ENCODE measurements around the gene BTBD16.

Gene BTBD16

DNA sequence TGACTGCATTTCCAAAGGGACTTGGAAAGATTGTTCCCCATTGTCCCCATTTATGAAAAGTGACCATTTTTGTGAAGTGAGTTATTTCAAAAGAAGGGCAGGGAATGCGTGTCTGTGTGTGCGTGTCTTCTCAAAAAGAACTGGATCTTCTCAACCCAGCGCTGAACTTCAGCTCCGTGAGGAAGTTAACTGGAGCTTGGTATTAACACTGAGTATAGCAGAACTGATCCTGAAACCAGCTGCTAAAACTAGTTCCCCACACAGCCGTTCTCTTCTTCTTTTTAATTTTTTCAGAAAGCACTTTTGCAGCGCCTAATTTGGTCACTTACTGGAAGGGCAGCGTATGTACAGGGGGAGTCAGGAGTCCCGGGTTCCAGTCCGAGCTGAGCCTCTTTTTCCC lies 57.6 kb downstream of the BTBD16 start:
- Mint-ChIP-seq H3K27me3 (peaks cover 7% of the 10 kb centered on the region), H3K4me1 (no peaks in the 10 kb centered on the region), H3K27ac (no peak overlapping the region), H3K36me3 (no peaks in the 10 kb centered on the region), H3K9me3 (no peaks in the 10 kb centered on the region), H3K4me3 (no peak overlapping the region)

DNA sequence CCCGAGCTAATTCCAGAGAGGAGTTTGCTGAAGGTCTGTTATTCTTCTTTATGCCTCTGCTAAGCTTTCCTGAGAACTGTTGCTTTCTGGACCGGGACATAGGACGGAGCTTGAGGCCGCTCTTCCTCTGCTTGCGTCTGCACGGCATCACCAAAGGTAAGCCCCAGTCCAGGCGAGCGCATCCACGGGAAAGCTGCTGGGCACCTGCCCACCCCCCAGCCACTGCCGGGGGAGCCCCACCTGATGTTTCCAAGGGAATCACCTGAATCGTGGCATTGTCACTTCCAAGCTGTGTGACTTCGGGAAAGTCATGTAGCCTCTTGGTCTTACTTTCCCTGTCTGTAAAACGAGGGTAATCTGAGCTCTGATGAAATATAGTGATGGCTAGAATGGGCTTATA lies 58.3 kb downstream of the BTBD16 start:
- Mint-ChIP-seq H3K9me3 (no peaks in the 10 kb centered on the region), H3K27me3 (peaks cover 7% of the 10 kb centered on the region), H3K27ac (no peak overlapping the region), H3K4me1 (no peaks in the 10 kb centered on the region), H3K36me3 (no peaks in the 10 kb centered on the region), H3K4me3 (no peak overlapping the region)

DNA sequence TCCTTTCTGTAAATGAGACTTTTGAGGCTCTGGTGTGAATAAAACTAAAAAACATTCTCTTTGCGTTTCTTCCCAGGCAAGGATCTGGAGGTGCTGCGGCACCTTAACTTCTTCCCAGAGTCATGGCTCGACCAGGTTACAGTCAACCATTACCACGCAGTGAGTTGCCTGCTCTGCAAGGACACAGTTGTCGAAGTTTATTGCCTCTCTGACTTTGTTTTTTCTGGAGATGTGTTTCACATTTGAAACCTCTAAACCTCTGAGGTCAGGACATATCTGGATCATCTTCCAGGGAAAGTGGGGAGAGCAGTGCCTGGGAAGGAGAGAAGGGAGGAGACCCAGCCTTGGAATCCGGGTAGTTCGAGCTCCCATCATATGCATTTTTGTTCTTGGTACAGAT lies 60.0 kb downstream of the BTBD16 start:
- H3K27me3 Mint-ChIP-seq = peaks cover 5% of the 10 kb centered on the region
- H3K4me3 Mint-ChIP-seq = no peak overlapping the region
- H3K36me3 Mint-ChIP-seq = no peaks in the 10 kb centered on the region
- H3K4me1 Mint-ChIP-seq = no peaks in the 10 kb centered on the region
- H3K27ac Mint-ChIP-seq = no peak overlapping the region
- H3K9me3 Mint-ChIP-seq = no peaks in the 10 kb centered on the region

GRCh38 chr10:122331615-122332446 lies 60.7 kb downstream of the BTBD16 start:
- Mint-ChIP-seq H3K4me3 (no peak overlapping the region), H3K36me3 (no peaks in the 10 kb centered on the region), H3K27me3 (peaks cover 5% of the 10 kb centered on the region), H3K9me3 (no peaks in the 10 kb centered on the region), H3K4me1 (no peaks in the 10 kb centered on the region), H3K27ac (no peak overlapping the region)

DNA sequence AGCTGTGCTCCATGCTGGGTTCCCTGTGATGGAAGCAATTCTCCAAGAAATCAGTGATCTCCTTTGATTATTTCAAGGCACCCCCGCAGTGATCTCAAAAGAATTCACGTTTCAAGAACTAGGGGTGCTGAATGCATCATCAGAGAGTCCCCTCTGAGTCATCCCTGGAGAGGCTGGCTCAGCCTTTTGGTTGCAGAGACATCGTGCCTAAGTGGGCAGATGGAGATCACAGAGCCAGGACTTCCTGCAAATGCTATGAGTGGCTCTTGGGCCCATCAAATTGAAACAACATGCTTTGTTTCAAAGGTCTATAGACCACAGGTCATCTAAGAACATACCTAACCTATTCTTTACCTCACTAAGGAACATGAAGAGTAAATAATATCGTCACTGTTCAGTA lies 61.9 kb downstream of the BTBD16 start:
- Mint-ChIP-seq H3K27me3 (peaks cover 5% of the 10 kb centered on the region), H3K9me3 (no peaks in the 10 kb centered on the region), H3K36me3 (no peaks in the 10 kb centered on the region), H3K27ac (no peak overlapping the region), H3K4me3 (no peak overlapping the region), H3K4me1 (no peaks in the 10 kb centered on the region)

DNA sequence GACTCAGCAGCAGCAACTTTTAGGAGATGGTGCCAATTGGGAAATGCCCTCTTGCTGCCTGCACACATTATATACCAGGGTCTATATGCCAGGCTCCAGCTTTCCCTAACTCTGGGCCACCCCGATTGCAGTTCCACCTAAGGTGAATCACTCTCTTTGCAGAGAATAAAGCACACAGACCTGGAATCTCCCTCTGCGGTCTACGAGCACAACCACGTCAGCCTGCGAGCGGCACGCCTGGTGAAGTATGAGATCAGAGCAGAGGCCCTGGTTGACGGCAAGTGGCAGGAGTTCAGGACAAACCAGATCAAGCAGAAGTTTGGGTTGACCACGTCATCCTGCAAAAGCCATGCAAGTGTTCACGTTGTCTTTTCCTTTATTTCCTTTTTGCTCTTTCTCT lies 65.2 kb downstream of the BTBD16 start:
- Mint-ChIP-seq H3K4me3 (no peak overlapping the region), H3K4me1 (no peaks in the 10 kb centered on the region), H3K9me3 (no peaks in the 10 kb centered on the region), H3K27ac (no peak overlapping the region), H3K27me3 (peaks cover 2% of the 10 kb centered on the region), H3K36me3 (no peaks in the 10 kb centered on the region)

- Mint-ChIP-seq H3K27me3 (peaks cover under 1% of the 10 kb centered on the region), H3K36me3 (no peaks in the 10 kb centered on the region), H3K4me3 (no peak overlapping the region), H3K27ac (no peak overlapping the region), H3K4me1 (no peaks in the 10 kb centered on the region), H3K9me3 (no peaks in the 10 kb centered on the region)
These were observed 65.9 kb downstream of the BTBD16 start for GRCh38 chr10:122336961-122337360.

DNA sequence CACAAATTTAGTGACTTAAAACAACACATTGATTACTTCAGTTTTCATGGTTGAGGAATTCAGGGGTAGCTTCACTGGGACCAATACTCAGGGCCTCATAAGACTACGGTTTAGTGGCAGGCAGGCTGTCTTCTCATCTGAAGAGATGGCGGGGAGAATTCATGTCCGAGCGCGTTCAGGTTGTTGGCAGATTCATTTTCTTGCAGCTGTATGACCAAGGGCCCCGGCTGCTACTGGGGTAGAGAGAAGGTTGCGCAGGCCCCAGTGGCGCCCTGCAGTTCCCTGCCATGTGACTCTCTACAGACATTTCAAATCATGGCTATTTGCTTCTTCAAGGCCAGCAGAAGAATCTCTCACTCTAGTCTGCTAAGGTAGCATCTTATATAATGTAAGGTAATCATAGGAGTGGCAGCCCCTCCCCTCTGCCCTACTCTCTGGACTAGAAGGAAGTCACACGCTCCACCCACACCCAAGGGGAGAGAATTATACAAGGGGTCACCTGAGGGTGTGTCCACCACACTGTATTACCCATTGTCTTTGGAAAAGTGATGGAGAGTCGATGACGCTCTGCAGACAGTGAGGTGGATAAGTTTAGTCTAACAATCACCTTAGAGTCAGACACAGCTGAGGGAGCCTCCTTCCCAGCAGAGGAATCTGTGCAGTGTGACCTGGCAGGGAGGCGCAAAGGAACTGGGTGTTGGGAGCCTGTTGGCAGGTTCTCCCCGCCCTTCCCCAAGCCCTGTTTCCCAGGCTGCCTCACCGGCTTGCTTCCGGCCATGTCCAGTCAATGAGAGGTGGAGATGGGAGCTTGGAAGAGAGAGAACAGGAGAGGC lies 67.7 kb downstream of the BTBD16 start:
- no peaks in the 10 kb centered on the region for H3K9me3 Mint-ChIP-seq
- H3K36me3 Mint-ChIP-seq = no peaks in the 10 kb centered on the region
- peaks cover 6% of the 10 kb centered on the region for H3K4me1 Mint-ChIP-seq
- H3K27me3 Mint-ChIP-seq = no peaks in the 10 kb centered on the region
- H3K4me3 Mint-ChIP-seq = no peak overlapping the region
- H3K27ac Mint-ChIP-seq = no peak overlapping the region

GRCh38 chr10:122341141-122341810 lies 70.2 kb downstream of the BTBD16 start:
- H3K9me3 Mint-ChIP-seq = no peaks in the 10 kb centered on the region
- H3K27ac Mint-ChIP-seq = no peak overlapping the region
- H3K4me1 Mint-ChIP-seq = peaks cover 6% of the 10 kb centered on the region
- H3K4me3 Mint-ChIP-seq = no peak overlapping the region
- no peaks in the 10 kb centered on the region for H3K27me3 Mint-ChIP-seq
- no peaks in the 10 kb centered on the region for H3K36me3 Mint-ChIP-seq

DNA sequence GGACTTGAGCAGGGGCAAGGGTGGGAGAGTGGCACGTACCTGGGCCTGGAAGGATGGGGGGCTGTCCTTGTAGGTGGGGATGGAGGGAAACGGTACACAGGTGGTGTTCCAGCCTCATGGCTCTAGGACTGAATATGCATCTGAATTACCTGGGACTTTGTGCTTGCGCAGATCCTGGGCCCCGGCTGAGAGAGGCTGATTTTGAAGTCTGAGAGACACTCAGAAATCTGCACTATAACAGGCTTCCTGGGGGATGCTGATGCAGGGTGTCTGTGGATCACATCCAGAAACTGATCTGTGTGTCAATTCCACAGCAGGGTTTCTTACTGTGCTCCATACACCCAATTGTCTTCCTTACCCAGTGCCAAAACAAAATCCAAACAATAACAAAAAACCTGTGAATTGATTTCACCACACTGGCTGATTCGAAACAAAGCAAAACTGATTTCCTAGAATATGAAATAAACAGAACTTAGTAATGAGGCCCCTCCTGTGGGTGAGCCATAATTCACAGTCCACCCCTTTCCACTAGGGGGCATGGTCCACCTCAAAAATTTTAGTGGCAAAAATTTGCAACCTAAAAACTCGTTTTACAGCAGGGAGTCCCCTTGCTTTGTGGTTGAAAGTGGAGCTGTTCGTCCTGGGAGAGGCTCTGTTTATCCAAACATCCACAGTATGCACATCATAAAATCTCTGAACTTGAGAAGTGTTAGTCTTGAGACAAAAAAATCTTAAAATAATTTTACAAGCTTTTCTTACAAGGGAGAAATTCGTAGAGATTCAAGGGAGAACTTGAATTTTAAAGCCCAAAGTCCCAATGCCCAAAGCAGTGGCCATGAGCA lies 71.4 kb downstream of the BTBD16 start:
- H3K27me3 Mint-ChIP-seq = no peaks in the 10 kb centered on the region
- no peaks in the 10 kb centered on the region for H3K36me3 Mint-ChIP-seq
- H3K4me1 Mint-ChIP-seq = peaks cover 6% of the 10 kb centered on the region
- no peak overlapping the region for H3K27ac Mint-ChIP-seq
- no peaks in the 10 kb centered on the region for H3K9me3 Mint-ChIP-seq
- no peak overlapping the region for H3K4me3 Mint-ChIP-seq

DNA sequence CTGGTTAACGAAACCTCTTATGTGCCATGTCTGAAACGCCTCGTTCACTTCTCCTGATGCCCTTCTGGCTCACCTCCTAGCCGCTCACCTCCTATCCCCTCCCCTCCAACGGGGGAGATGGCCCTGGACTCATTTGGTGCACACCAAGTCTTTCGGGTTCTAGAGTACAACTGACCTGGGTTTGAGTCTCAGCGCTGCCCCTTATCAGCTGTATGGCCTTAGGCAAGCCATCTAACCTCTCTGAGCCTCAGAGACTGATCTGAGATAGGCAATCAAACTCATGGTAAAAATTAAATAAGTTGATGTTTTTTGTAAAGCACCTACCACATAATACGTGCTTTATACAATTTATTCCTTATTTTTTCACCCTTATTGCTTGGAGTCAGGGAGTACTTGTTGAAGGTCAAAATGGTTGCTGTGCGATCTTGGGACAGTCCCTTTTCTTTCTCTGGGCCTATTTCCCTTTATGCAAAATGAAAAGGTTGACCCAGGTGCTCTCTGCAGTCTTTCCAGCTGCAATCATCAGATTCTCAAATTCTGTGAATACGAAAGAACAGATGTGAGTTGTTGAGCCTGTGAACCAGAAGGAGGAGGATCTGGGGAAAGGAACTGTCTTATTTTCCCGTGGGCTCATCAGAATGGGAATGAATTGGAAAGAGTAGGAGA lies 72.2 kb downstream of the BTBD16 start:
- no peaks in the 10 kb centered on the region for H3K27me3 Mint-ChIP-seq
- peaks cover 6% of the 10 kb centered on the region for H3K4me1 Mint-ChIP-seq
- no peak overlapping the region for H3K4me3 Mint-ChIP-seq
- no peaks in the 10 kb centered on the region for H3K36me3 Mint-ChIP-seq
- H3K9me3 Mint-ChIP-seq = no peaks in the 10 kb centered on the region
- H3K27ac Mint-ChIP-seq = no peak overlapping the region

- no peak overlapping the region for H3K4me3 Mint-ChIP-seq
- H3K27me3 Mint-ChIP-seq = no peaks in the 10 kb centered on the region
- peaks cover 6% of the 10 kb centered on the region for H3K4me1 Mint-ChIP-seq
- H3K9me3 Mint-ChIP-seq = no peaks in the 10 kb centered on the region
- no peak overlapping the region for H3K27ac Mint-ChIP-seq
- no peaks in the 10 kb centered on the region for H3K36me3 Mint-ChIP-seq
These were observed 72.8 kb downstream of the BTBD16 start for GRCh38 chr10:122343936-122344335.

DNA sequence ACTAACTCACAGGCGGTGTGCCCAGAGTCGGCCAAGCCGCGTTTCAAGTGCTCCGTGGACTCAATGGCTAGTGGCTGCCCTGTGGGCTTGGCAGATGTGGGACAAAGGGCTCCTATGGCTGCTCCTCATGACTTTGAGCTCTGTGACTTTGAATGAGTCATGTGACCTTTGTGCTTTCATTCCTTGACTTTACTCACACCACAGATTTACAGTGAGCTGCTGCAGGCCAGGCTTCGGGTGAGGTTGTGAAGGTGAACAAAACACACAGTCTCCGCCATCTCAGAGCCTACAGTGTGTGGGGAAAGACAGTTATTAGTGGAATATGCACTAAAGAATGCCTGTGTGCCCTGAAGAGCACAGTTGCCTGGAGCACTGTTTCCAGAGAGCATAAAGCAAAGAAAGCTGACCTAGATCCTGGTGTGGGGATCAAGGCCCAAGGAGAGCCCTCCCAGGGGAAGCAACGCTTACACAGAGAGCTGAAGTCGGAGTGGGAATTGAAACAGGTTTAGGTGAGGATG lies 73.7 kb downstream of the BTBD16 start:
- Mint-ChIP-seq H3K9me3 (no peaks in the 10 kb centered on the region), H3K27ac (no peak overlapping the region)

DNA sequence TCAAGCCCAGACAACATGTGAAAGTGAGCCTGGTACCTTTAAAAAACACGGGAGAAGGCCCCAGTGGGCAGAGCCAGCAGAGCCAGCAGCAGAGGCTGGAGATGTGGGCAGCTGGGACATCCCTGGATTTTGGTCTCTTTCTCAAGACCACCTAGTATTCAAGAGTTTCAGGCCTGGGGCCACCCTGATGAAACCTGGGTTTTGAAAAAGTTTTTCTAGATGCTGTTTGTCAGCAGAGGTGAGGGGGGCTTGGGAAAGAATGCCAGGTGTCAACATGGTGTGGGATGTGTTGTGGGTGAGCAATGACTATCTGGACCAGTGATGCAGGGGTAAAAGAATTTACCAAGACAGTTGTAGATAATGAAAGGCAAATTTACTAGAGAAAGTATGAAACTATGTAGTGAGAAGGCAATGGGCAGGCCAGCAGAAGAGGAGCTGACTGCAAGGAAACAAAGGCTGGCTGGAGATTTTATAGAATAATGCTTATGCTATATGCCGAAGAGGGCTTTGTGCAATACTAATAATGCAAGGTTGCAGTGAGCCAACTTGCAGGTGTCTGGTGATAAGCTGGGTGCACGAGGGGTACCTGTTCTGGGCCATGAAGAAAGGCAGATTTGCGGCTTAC lies 75.3 kb downstream of the BTBD16 start:
- peaks cover 6% of the 10 kb centered on the region for H3K4me1 Mint-ChIP-seq
- no peaks in the 10 kb centered on the region for H3K9me3 Mint-ChIP-seq
- H3K36me3 Mint-ChIP-seq = no peaks in the 10 kb centered on the region
- no peak overlapping the region for H3K4me3 Mint-ChIP-seq
- no peak overlapping the region for H3K27ac Mint-ChIP-seq
- no peaks in the 10 kb centered on the region for H3K27me3 Mint-ChIP-seq

More for the DNA sequence above, 73.7 kb downstream of the BTBD16 start:
- H3K4me3 Mint-ChIP-seq = no peak overlapping the region
- H3K4me1 Mint-ChIP-seq = peaks cover 6% of the 10 kb centered on the region
- H3K27me3 Mint-ChIP-seq = no peaks in the 10 kb centered on the region
- no peaks in the 10 kb centered on the region for H3K36me3 Mint-ChIP-seq
